Central memory CD8-positive, alpha-beta T cell (primary cell): Measurements from ENCODE around the gene GNL2.
"Not testable (repeated sequence)": the region's sequence is repeated elsewhere in the genome, so short reads cannot be mapped to it uniquely, and the experiment has no call there.

ENCODE experiments used
- ATAC-seq: fragments of 150-1000 bp; cut with Tn5 transposase; replicated peaks from 2 replicates; pipeline ENCODE4 v1.10.0; 2022; ENCODE audit warnings: mild to moderate bottlenecking, moderate FRiP score, moderate number of reproducible peaks; ENCODE audit not compliant: poor library complexity, severe bottlenecking; ENCODE audit errors: extremely low read depth
- DNase-seq, 2 donors: peaks; one replicate each; pipeline ENCODE4 v3.0.0; 2021; ENCODE audit warnings: low spot score in 2 of 2
- H3K27ac Mint-ChIP-seq: one replicate; pipeline ENCODE4 v1.8.0; 2022; ENCODE audit warnings: low read depth, mild to moderate bottlenecking, moderate library complexity, mixed read lengths
- H3K27me3 Mint-ChIP-seq: one replicate; pipeline ENCODE4 v1.8.0; 2022; ENCODE audit warnings: mixed read lengths
- H3K36me3 Mint-ChIP-seq: one replicate; pipeline ENCODE4 v1.8.0; 2022; ENCODE audit warnings: mild to moderate bottlenecking, moderate library complexity, mixed read lengths; ENCODE audit not compliant: insufficient read depth
- H3K4me1 Mint-ChIP-seq: one replicate; pipeline ENCODE4 v1.8.0; 2022; ENCODE audit warnings: mixed read lengths
- H3K4me3 Mint-ChIP-seq: one replicate; pipeline ENCODE4 v1.8.0; 2022; ENCODE audit warnings: mild to moderate bottlenecking, moderate library complexity, mixed read lengths
- H3K9me3 Mint-ChIP-seq: one replicate; pipeline ENCODE4 v1.8.0; 2022; ENCODE audit warnings: mixed read lengths

Gene GNL2

GRCh38 chr1:37562984-37563383 is 32.8 kb downstream of the GNL2 start:
- no peaks in the 10 kb centered on the region for H3K4me1 Mint-ChIP-seq
- no peak overlapping the region for H3K4me3 Mint-ChIP-seq
- H3K36me3 Mint-ChIP-seq = peaks cover 20% of the 10 kb centered on the region
- H3K27ac Mint-ChIP-seq = no peak overlapping the region
- no peak for ATAC-seq
- DNase-seq = no peak
- H3K27me3 Mint-ChIP-seq = no peaks in the 10 kb centered on the region
- H3K9me3 Mint-ChIP-seq = no peaks in the 10 kb centered on the region

GRCh38 chr1:37561133-37562132 is 34.3 kb downstream of the GNL2 start:
- no peak for DNase-seq
- no peaks in the 10 kb centered on the region for H3K4me1 Mint-ChIP-seq
- H3K27ac Mint-ChIP-seq = no peak overlapping the region
- ATAC-seq = no peak
- H3K4me3 Mint-ChIP-seq = no peak overlapping the region
- H3K27me3 Mint-ChIP-seq = no peaks in the 10 kb centered on the region
- H3K36me3 Mint-ChIP-seq = peaks cover 8% of the 10 kb centered on the region
- H3K9me3 Mint-ChIP-seq = no peaks in the 10 kb centered on the region

- Mint-ChIP-seq H3K4me1 (no peaks in the 10 kb centered on the region), H3K9me3 (no peaks in the 10 kb centered on the region), H3K36me3 (peaks cover 7% of the 10 kb centered on the region), H3K27me3 (no peaks in the 10 kb centered on the region), H3K4me3 (no peak overlapping the region), H3K27ac (no peak overlapping the region)
- DNase-seq (no peak), ATAC-seq (no peak)
Observed at GRCh38 chr1:37560401-37561132, 35.2 kb downstream of the GNL2 start.

GRCh38 chr1:37559957-37560379 is 35.8 kb downstream of the GNL2 start:
- not testable (repeated sequence) for ATAC-seq, DNase-seq, H3K27me3 Mint-ChIP-seq, H3K36me3 Mint-ChIP-seq, H3K9me3 Mint-ChIP-seq, H3K4me1 Mint-ChIP-seq, H3K27ac Mint-ChIP-seq, H3K4me3 Mint-ChIP-seq

- ATAC-seq = no peak
- H3K36me3 Mint-ChIP-seq = peaks cover 4% of the 10 kb centered on the region
- H3K4me3 Mint-ChIP-seq = no peak overlapping the region
- H3K27me3 Mint-ChIP-seq = no peaks in the 10 kb centered on the region
- H3K27ac Mint-ChIP-seq = no peak overlapping the region
- peaks cover 4% of the 10 kb centered on the region for H3K4me1 Mint-ChIP-seq
- H3K9me3 Mint-ChIP-seq = no peaks in the 10 kb centered on the region
- no peak for DNase-seq
Observed at GRCh38 chr1:37559080-37559479, 36.7 kb downstream of the GNL2 start.

GRCh38 chr1:37558411-37558810 is 37.3 kb downstream of the GNL2 start:
- Mint-ChIP-seq H3K9me3 (no peaks in the 10 kb centered on the region), H3K36me3 (peaks cover 2% of the 10 kb centered on the region), H3K4me3 (no peak overlapping the region), H3K27ac (no peak overlapping the region), H3K27me3 (no peaks in the 10 kb centered on the region), H3K4me1 (peaks cover 8% of the 10 kb centered on the region)
- no peak for DNase-seq
- ATAC-seq = no peak

GRCh38 chr1:37557402-37557801 is 38.3 kb downstream of the GNL2 start:
- no peak overlapping the region for H3K4me3 Mint-ChIP-seq

GRCh38 chr1:37556712-37557196 is 39.0 kb downstream of the GNL2 start, which contains the start of gene DNALI1:
Gene DNALI1 (plus strand): TSS chr1:37556940. CDS start chr1:37556995, 55 bp downstream.
- H3K36me3 Mint-ChIP-seq = peaks cover 11% of the 10 kb centered on the region
- H3K27ac Mint-ChIP-seq = no peak within 1 kb of the TSS
- H3K27me3 Mint-ChIP-seq = no peaks in the 10 kb centered on the region
- H3K9me3 Mint-ChIP-seq = no peaks in the 10 kb centered on the region
- DNase-seq = no peak
- ATAC-seq = no peak
- H3K4me1 Mint-ChIP-seq = peaks cover 23% of the 10 kb centered on the region
- H3K4me3 Mint-ChIP-seq = no peak within 1 kb of the TSS

More at GRCh38 chr1:37557402-37557801, 38.3 kb downstream of the GNL2 start:
- no peak overlapping the region for H3K27ac Mint-ChIP-seq
- H3K27me3 Mint-ChIP-seq = no peaks in the 10 kb centered on the region
- H3K4me1 Mint-ChIP-seq = peaks cover 17% of the 10 kb centered on the region
- ATAC-seq (no peak), DNase-seq (no peak)
- H3K36me3 Mint-ChIP-seq = peaks cover 7% of the 10 kb centered on the region
- H3K9me3 Mint-ChIP-seq = no peaks in the 10 kb centered on the region

GRCh38 chr1:37553927-37554808 is 41.6 kb downstream of the GNL2 start, which contains the start of gene SNIP1:
Gene SNIP1 (minus strand): TSS chr1:37554293. CDS start chr1:37554229, 64 bp downstream.
- DNase-seq = peak; percentile 80 to 87
- H3K27ac Mint-ChIP-seq = peak within 1 kb of the TSS; percentile 94
- no peaks in the 10 kb centered on the region for H3K27me3 Mint-ChIP-seq
- no peaks in the 10 kb centered on the region for H3K9me3 Mint-ChIP-seq
- H3K36me3 Mint-ChIP-seq = peaks cover 32% of the 10 kb centered on the region
- peaks cover 42% of the 10 kb centered on the region for H3K4me1 Mint-ChIP-seq
- H3K4me3 Mint-ChIP-seq = peak within 1 kb of the TSS; percentile 96
- peak; percentile 99 for ATAC-seq

- Mint-ChIP-seq H3K27ac (peak overlapping the region; percentile 94), H3K36me3 (peaks cover 36% of the 10 kb centered on the region), H3K9me3 (no peaks in the 10 kb centered on the region), H3K4me1 (peaks cover 46% of the 10 kb centered on the region), H3K27me3 (no peaks in the 10 kb centered on the region), H3K4me3 (peak overlapping the region; percentile 96)
- ATAC-seq (no peak), DNase-seq (no peak)
Observed at GRCh38 chr1:37553598-37553926, 42.2 kb downstream of the GNL2 start.

- H3K4me3 Mint-ChIP-seq = no peak overlapping the region
- peaks cover 71% of the 10 kb centered on the region for H3K36me3 Mint-ChIP-seq
- ATAC-seq = no peak
Observed at GRCh38 chr1:37549341-37549740, 46.4 kb downstream of the GNL2 start.

GRCh38 chr1:37545019-37545418 is 50.7 kb downstream of the GNL2 start:
- peaks cover 76% of the 10 kb centered on the region for H3K36me3 Mint-ChIP-seq
- no peaks in the 10 kb centered on the region for H3K27me3 Mint-ChIP-seq
- no peaks in the 10 kb centered on the region for H3K9me3 Mint-ChIP-seq
- ATAC-seq (no peak), DNase-seq (no peak)
- H3K27ac Mint-ChIP-seq = no peak overlapping the region
- H3K4me3 Mint-ChIP-seq = no peak overlapping the region
- H3K4me1 Mint-ChIP-seq = peaks cover 20% of the 10 kb centered on the region

More at GRCh38 chr1:37549341-37549740, 46.4 kb downstream of the GNL2 start:
- no peak overlapping the region for H3K27ac Mint-ChIP-seq
- no peaks in the 10 kb centered on the region for H3K9me3 Mint-ChIP-seq
- DNase-seq = no peak
- no peaks in the 10 kb centered on the region for H3K27me3 Mint-ChIP-seq
- H3K4me1 Mint-ChIP-seq = peaks cover 46% of the 10 kb centered on the region
